ENCODE data around the gene NTSR2. TPM values are rescaled to one million over a fixed set of nuclear protein-coding genes. Genes with fewer than 3 reads are reported as not detected.

The NTSR2 gene
- total and polyA plus RNA-seq, 8 donors: not detected

GRCh38 chr2:11624893-11625292 lies 45.1 kb downstream of the NTSR2 start:
- Histone ChIP-seq H3K4me3 (no peak overlapping the region), H3K27me3 (no peaks in the 10 kb centered on the region), H3K36me3 (no peaks in the 10 kb centered on the region), H3K4me1 (no peaks in the 10 kb centered on the region), H3K9me3 (no peaks in the 10 kb centered on the region), H3K27ac (no peak overlapping the region)
- WGBS, 2 donors: 90% methylated on average over 10 of the region's 10 CpGs
- FAIRE-seq (no peak), ATAC-seq (no peak), DNase-seq (no peak)
- intact Hi-C loops (cut with DNase I): no loop called here
- no peak for TF ChIP-seq CTCF (IDR thresholded peaks at IDR 0.05)

- Histone ChIP-seq H3K27ac (no peak overlapping the region), H3K36me3 (no peaks in the 10 kb centered on the region), H3K4me3 (no peak overlapping the region), H3K4me1 (no peaks in the 10 kb centered on the region), H3K27me3 (no peaks in the 10 kb centered on the region), H3K9me3 (no peaks in the 10 kb centered on the region)
- DNase-seq (no peak), ATAC-seq (no peak), FAIRE-seq (no peak)
- intact Hi-C loops (cut with DNase I): no loop called here
- TF ChIP-seq CTCF (IDR thresholded peaks at IDR 0.05): no peak
- WGBS, 2 donors: 82 to 92% methylated on average over 1 of the region's 1 CpG
Measured at GRCh38 chr2:11622611-11623010, 47.4 kb downstream of the NTSR2 start.

GRCh38 chr2:11621410-11621809 lies 48.6 kb downstream of the NTSR2 start:
- H3K9me3 ChIP-seq: no peaks in the 10 kb centered on the region
- no peak overlapping the region for H3K27ac ChIP-seq
- no peaks in the 10 kb centered on the region for H3K36me3 ChIP-seq
- no peak overlapping the region for H3K4me3 ChIP-seq
- no peaks in the 10 kb centered on the region for H3K4me1 ChIP-seq
- intact Hi-C loops (cut with DNase I): no loop called here
- no peak for FAIRE-seq
- no peak for TF ChIP-seq CTCF (IDR thresholded peaks at IDR 0.05)
- 46 to 60% methylated on average over 2 of the region's 2 CpGs for WGBS, 2 donors
- H3K27me3 ChIP-seq: no peaks in the 10 kb centered on the region
- ATAC-seq: no peak
- DNase-seq: no peak

DNA sequence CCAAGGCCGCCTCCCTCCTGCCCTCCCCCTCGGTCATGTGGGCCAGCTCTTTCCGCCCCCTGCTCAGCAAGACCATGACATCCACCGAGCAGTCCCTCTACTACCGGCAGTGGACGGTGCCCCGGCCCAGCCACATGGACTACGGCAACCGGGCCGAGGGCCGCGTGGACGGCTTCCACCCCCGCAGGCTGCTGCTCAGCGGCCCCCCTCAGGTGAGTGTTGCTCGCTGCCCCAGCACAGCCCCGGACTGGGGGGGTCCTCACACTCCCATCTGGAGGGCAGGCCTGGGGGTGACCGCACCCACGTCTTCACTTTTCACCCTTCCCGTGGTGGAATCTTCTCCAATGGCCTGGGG lies 51.3 kb downstream of the NTSR2 start:
- intact Hi-C loops (cut with DNase I): no loop called here
- no peak for FAIRE-seq
- Histone ChIP-seq H3K4me3 (no peak overlapping the region), H3K36me3 (no peaks in the 10 kb centered on the region), H3K9me3 (no peaks in the 10 kb centered on the region), H3K4me1 (no peaks in the 10 kb centered on the region), H3K27ac (no peak overlapping the region), H3K27me3 (no peaks in the 10 kb centered on the region)
- DNase-seq: no peak
- ATAC-seq: no peak
- no peak for TF ChIP-seq CTCF (IDR thresholded peaks at IDR 0.05)
- 93 to 97% methylated on average over 18 to 20 of the region's 20 CpGs for WGBS, 2 donors

GRCh38 chr2:11617984-11618707 lies 51.8 kb downstream of the NTSR2 start:
- intact Hi-C loops (cut with DNase I): no loop called here
- no peaks in the 10 kb centered on the region for H3K4me1 ChIP-seq
- no peak overlapping the region for H3K4me3 ChIP-seq
- no peaks in the 10 kb centered on the region for H3K27me3 ChIP-seq
- 93 to 97% methylated on average over 31 to 33 of the region's 33 CpGs for WGBS, 2 donors
- ATAC-seq: no peak
- no peaks in the 10 kb centered on the region for H3K36me3 ChIP-seq
- no peak for TF ChIP-seq CTCF (IDR thresholded peaks at IDR 0.05)
- DNase-seq: no peak
- no peak overlapping the region for H3K27ac ChIP-seq
- no peaks in the 10 kb centered on the region for H3K9me3 ChIP-seq
- no peak for FAIRE-seq
